ENCODE results near the gene N4BP3.

DNA sequence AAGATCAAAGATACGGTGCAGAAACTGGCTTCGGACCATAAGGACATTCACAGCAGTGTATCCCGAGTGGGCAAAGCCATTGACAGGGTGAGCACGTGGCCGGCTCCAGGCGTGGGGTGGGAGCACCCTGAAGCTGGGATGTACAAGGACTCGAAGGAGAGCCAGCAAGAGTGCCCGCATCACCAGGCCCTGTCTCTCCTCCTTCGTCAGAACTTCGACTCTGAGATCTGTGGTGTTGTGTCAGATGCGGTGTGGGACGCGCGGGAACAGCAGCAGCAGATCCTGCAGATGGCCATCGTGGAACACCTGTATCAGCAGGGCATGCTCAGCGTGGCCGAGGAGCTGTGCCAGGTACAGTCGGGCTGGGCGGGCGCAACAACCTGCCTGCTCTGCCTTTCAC lies 29.3 kb downstream of the N4BP3 start:
- TF ChIP-seq POLR2A (IDR thresholded peaks at IDR 0.05; ENCODE audit: low read depth, low read length): no peak
- no peak for TF ChIP-seq POLR2AphosphoS5 (IDR thresholded peaks at IDR 0.05; ENCODE audit: low read depth, low read length)
- TF ChIP-seq TAF1 (IDR thresholded peaks at IDR 0.05; ENCODE audit: borderline replicate concordance, low read depth, low read length): no peak
